Measurements from ENCODE around the gene ARID4B.

GRCh38 chr1:235152235-235152634, 175.7 kb downstream of the ARID4B start:
- TF ChIP-seq POLR2A (IDR thresholded peaks at IDR 0.05), result no peak
- TF ChIP-seq CTCF (IDR thresholded peaks at IDR 0.05), result no peak

All from gastroesophageal sphincter (tissue), 3 donors.